Osteocyte (in vitro differentiated cells): ENCODE measurements around the gene CSF1. TPM values are rescaled to one million over a fixed set of nuclear protein-coding genes. Genes with fewer than 3 reads are reported as not detected.
A peak's percentile ranks its signal among the peaks of the same experiment; 100 is the strongest.

ENCODE experiments used
- DNase-seq: peaks from one replicate; pipeline ENCODE4 v3.0.0; 2021; ENCODE audit warnings: mixed read lengths; ENCODE audit not compliant: unreplicated experiment; ENCODE audit errors: extremely low spot score
- H3K27ac Mint-ChIP-seq: one replicate; pipeline ENCODE4 v1.8.0; 2021; ENCODE audit warnings: mild to moderate bottlenecking, mixed read lengths; ENCODE audit not compliant: unreplicated experiment
- H3K27me3 Mint-ChIP-seq: one replicate; pipeline ENCODE4 v1.8.0; 2021; ENCODE audit warnings: mixed read lengths; ENCODE audit not compliant: unreplicated experiment
- H3K36me3 Mint-ChIP-seq: one replicate; pipeline ENCODE4 v1.8.0; 2021; ENCODE audit warnings: mixed read lengths; ENCODE audit not compliant: unreplicated experiment
- H3K4me1 Mint-ChIP-seq: one replicate; pipeline ENCODE4 v1.8.0; 2021; ENCODE audit warnings: mixed read lengths; ENCODE audit not compliant: unreplicated experiment
- H3K4me3 Mint-ChIP-seq: one replicate; pipeline ENCODE4 v1.8.0; 2021; ENCODE audit warnings: mild to moderate bottlenecking, moderate library complexity, mixed read lengths; ENCODE audit not compliant: unreplicated experiment
- H3K9me3 Mint-ChIP-seq: one replicate; pipeline ENCODE4 v1.8.0; 2021; ENCODE audit warnings: mixed read lengths; ENCODE audit not compliant: unreplicated experiment
- CTCF ChIP-seq: fragments of 200-600 bp; sonication (generic); IDR thresholded peaks from 2 replicates; pipeline ENCODE4 v1.5.0; 2021; ENCODE audit warnings: antibody characterized with exemption, mild to moderate bottlenecking, moderate library complexity
- total RNA-seq: library from RNA; stranded (reverse); gene quantifications from 2 replicates; pipeline ENCODE4 v1.2.1, GENCODE V29; 2021

The CSF1 gene
- total RNA-seq, 1 donor from 2014 or later, result 27.9 TPM

DNA sequence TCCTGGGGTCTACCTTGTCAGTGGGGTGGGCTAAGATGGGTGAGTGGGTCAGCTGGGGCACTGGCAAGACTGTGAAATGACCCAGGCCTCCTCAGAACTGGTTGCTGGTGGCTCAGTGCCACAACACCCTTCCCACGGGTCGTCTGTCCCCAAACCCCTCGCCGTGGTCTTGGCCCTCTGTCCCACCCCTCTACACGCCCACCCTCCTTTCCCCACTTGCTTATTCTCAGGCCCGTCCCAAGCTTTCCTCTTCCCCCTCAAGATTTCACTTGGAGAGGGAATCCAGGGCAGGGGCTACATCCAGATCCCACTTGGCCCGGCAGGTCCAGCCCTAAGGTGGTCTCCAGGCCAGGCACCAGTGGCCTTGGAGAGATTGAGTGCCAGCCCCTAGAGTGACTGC is 16.7 kb downstream of the CSF1 start:
- H3K9me3 Mint-ChIP-seq, result no peaks in the 10 kb centered on the region
- peaks cover 48% of the 10 kb centered on the region for H3K4me1 Mint-ChIP-seq
- H3K4me3 Mint-ChIP-seq, result no peak overlapping the region
- no peak for DNase-seq
- no peaks in the 10 kb centered on the region for H3K27me3 Mint-ChIP-seq
- peak overlapping the region; percentile 81 for H3K27ac Mint-ChIP-seq
- H3K36me3 Mint-ChIP-seq, result peaks cover 47% of the 10 kb centered on the region
- no peak for TF ChIP-seq CTCF

DNA sequence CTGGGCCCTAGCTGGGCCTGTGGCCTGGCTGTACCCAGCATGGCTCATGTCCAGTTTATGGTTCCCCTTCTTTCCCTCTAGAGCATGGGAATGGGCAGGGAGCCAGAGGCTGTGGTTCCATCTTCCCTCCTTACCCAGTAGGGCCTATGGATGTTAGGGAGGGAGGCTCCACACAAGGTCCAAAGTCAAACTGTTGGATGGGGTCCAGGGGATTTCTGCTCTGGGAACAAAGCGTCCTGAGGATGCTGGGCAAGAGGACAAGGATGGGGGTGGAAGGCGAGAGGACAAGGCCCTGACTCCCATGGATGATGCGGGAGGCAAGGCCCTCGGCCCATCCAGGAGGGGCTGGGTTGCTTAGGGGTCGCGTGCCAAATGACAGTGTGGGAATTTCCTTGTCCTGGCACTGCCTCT is 17.3 kb downstream of the CSF1 start:
- no peak for TF ChIP-seq CTCF
- peak overlapping the region; percentile 81 for H3K27ac Mint-ChIP-seq
- DNase-seq, result no peak
- H3K9me3 Mint-ChIP-seq, result no peaks in the 10 kb centered on the region
- peaks cover 48% of the 10 kb centered on the region for H3K4me1 Mint-ChIP-seq
- H3K36me3 Mint-ChIP-seq, result peaks cover 42% of the 10 kb centered on the region
- H3K27me3 Mint-ChIP-seq, result no peaks in the 10 kb centered on the region
- H3K4me3 Mint-ChIP-seq, result no peak overlapping the region

GRCh38 chr1:109928591-109929111 is 18.0 kb downstream of the CSF1 start:
- Mint-ChIP-seq H3K4me1 (peaks cover 49% of the 10 kb centered on the region), H3K27ac (peak overlapping the region; percentile 81), H3K9me3 (no peaks in the 10 kb centered on the region), H3K4me3 (no peak overlapping the region), H3K27me3 (no peaks in the 10 kb centered on the region), H3K36me3 (peaks cover 35% of the 10 kb centered on the region)
- TF ChIP-seq CTCF, result no peak
- no peak for DNase-seq

GRCh38 chr1:109929170-109929569 is 18.5 kb downstream of the CSF1 start:
- no peaks in the 10 kb centered on the region for H3K9me3 Mint-ChIP-seq
- no peak overlapping the region for H3K4me3 Mint-ChIP-seq
- no peaks in the 10 kb centered on the region for H3K27me3 Mint-ChIP-seq
- H3K27ac Mint-ChIP-seq, result peak overlapping the region; percentile 81
- peaks cover 52% of the 10 kb centered on the region for H3K4me1 Mint-ChIP-seq
- peaks cover 30% of the 10 kb centered on the region for H3K36me3 Mint-ChIP-seq
- no peak for TF ChIP-seq CTCF
- no peak for DNase-seq

- no peak for DNase-seq
- H3K4me1 Mint-ChIP-seq, result peaks cover 51% of the 10 kb centered on the region
- no peak for TF ChIP-seq CTCF
- H3K9me3 Mint-ChIP-seq, result no peaks in the 10 kb centered on the region
- no peaks in the 10 kb centered on the region for H3K27me3 Mint-ChIP-seq
- H3K4me3 Mint-ChIP-seq, result no peak overlapping the region
- peak overlapping the region; percentile 76 for H3K27ac Mint-ChIP-seq
- peaks cover 27% of the 10 kb centered on the region for H3K36me3 Mint-ChIP-seq
Observed at GRCh38 chr1:109929588-109930251, 19.1 kb downstream of the CSF1 start.
